Suprapubic skin (tissue), 3 donors: Measurements from ENCODE around the gene KPTN.

ENCODE experiments used
- CTCF ChIP-seq, 2 donors: fragments of 200-600 bp in 1 of 2; fragments of 450-650 bp in 1 of 2; sonication (generic) in 1 of 2; IDR thresholded peaks; one replicate each; pipeline ENCODE4 v1.5.1; 2016 to 2019; ENCODE audit warnings: antibody characterized with exemption in 2 of 2, mild to moderate bottlenecking in 1 of 2, moderate library complexity in 1 of 2
- EP300 ChIP-seq: sonication (generic); formaldehyde crosslinking; IDR thresholded peaks from one replicate; pipeline ENCODE4 v1.6.1; 2017; ENCODE audit warnings: antibody characterized with exemption

- TF ChIP-seq CTCF (IDR thresholded peaks at IDR 0.05) (no peak), EP300 (no peak)
These were observed 37.6 kb upstream of the KPTN start for GRCh38 chr19:47521473-47522180.
